Stimulated activated CD4-positive, alpha-beta T cell treated with anti-CD3 and anti-CD28 coated beads, Interleukin-15, amount 100 ng/mL, for 48 hours (primary cell): ENCODE measurements around the gene RPL37A.

Experiments
- DNase-seq, 2 donors: peaks; one replicate each; pipeline ENCODE4 v3.0.0-alpha.2; 2020; ENCODE audit warnings: low read depth in 2 of 2

Gene RPL37A

DNA sequence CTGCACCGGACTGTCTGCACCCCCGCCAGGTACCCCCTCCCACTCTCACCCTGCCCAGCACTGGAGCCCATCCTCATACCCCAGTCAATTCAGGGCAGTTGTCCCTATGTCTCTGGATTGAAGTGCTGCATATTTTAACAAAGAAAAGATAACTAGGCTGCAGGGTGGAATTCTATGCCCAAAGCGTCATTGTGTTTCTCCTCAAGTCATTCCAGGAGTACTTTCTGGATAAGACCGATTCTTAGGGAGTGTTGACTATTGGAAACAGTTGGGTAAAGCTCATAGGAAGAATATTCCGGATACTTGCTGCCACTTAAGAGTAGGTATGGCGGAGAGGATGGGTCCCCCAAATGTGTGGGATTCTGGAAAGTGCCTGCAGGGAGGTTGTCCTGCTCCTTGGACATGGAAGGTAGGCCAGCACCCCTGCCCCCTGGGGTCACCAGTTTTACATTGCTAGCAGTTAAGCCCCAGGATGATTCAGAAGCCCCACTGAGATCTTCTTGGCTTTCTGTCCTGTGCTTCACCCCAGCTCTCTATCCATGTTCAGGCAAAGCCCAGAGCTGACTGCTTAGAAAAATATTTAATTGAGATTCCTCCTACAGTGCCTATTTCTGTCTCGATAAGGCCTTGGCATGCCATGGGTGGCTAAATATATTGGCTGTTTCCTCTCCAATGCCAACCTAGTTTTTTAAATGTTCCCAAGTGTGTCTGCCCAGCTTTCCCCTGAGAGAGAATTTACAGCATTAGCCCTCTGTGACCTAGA is 48.2 kb downstream of the RPL37A start:
- no peak for DNase-seq

GRCh38 chr2:216548901-216549331 is 50.3 kb downstream of the RPL37A start:
- DNase-seq: no peak

DNA sequence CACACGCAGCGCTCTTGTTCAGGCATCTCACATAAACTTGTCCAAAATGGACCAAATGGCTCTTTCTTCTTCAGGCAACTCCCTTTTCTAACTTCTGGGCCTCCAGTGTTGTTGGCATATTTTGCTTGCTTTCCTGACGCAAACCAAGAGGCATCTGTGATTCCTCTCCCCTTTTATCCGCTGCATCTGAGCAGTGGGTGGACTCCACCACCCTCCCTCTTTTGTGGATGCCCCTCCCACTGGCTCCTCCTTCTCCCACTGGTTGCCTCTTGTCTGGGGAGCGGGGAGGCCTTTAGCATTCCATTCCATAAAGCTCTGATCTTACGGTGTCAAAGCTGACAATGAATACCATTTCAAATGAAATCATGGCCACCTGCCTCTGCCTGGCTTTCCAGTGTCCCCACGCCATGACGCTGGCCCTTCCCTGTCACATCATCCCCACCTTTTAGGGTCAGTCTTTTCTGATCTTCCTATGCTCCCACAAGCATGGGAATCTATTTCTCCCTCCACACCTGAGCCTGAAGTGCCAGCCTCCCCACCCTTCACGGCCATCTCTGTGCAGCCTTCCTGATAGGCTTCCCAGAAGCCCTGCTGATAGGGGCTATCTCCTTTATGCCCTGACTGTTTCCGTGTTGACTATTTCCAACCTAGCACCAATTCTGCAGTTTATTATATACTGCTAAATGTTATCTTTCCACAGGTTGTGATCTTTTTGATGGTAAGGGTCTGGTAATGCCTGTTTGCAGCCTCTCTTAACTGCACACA is 51.5 kb downstream of the RPL37A start:
- no peak for DNase-seq

DNA sequence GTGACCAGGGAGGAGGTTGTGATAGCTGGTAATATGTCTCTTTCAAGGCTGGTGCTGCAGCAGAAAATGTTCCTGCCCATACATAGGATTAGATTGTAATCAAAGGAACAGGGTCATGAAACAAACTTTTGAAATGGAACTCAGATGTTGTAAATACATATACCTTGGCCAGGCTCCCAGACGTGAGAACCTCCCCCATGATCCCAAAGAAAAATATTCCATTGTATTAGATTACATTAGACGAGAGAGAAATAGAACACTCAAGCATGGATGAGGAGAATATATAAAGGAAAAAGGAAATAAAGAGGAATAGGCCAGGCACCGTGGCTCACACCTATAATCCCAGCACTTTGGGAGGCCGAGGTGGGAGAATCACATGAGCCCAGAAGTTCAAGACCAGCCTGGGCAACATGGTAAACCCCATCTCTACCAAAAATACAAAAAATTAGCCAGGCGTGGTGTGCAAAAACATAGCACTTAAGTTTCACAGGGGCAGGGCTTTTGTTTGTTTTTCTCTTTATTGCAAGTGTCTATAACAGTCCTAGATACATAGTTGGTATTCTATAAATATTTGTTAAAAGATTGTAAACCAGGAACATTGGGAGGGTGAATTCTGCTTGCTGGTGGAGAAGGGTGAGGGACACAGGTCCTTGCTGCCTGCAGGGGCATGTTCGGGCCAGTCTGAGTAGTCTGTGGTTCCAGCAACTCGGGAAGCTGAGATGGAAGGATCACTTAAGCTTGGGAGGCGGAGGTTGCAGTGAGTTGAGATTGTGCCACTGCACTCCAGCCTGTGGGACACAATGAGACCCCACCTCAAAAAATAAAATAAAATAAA is 52.8 kb downstream of the RPL37A start:
- no peak for DNase-seq

- no peak for DNase-seq
These were observed 54.4 kb downstream of the RPL37A start for GRCh38 chr2:216553093-216553478.
